SH-SY5Y (cell line): ENCODE data around the gene XYLT1.

Source experiments
- GATA2 ChIP-seq: IDR thresholded peaks from 2 replicates; pipeline ENCODE4 v1.6.1; 2011; ENCODE audit warnings: mild to moderate bottlenecking, low read depth, low read length
- GATA3 ChIP-seq: IDR thresholded peaks from 2 replicates; pipeline ENCODE4 v1.6.1; 2011; ENCODE audit warnings: low read depth, mild to moderate bottlenecking, low read length, moderate library complexity

- no peak for TF ChIP-seq GATA3
- no peak for TF ChIP-seq GATA2
These were observed 136.7 kb downstream of the XYLT1 start for GRCh38 chr16:17334096-17334495.
